T47D (cell line): Measurements from ENCODE around the gene MIS18BP1.
"Not testable (repeated sequence)": the region's sequence is repeated elsewhere in the genome, so short reads cannot be mapped to it uniquely, and the experiment has no call there.

Experiments used
- DNase-seq, 2 experiments: peaks; one replicate each; pipeline versions ENCODE4 v3.0.0 to v3.0.0-alpha.2; 2011 to 2012; ENCODE audit warnings: low read depth in 1 of 2, low spot score in 1 of 2
- JUND ChIP-seq: IDR thresholded peaks from 2 replicates; pipeline ENCODE4 v1.6.1; 2012; ENCODE audit warnings: low read depth
- in situ Hi-C: cut with HindIII; loops from 2 replicates; pipeline ENCODE4 v1.10.0; 2016; ENCODE audit warnings: low sequenced_read_pairs, low pct_unique_long_range_greater_than_20kb

The MIS18BP1 gene

DNA sequence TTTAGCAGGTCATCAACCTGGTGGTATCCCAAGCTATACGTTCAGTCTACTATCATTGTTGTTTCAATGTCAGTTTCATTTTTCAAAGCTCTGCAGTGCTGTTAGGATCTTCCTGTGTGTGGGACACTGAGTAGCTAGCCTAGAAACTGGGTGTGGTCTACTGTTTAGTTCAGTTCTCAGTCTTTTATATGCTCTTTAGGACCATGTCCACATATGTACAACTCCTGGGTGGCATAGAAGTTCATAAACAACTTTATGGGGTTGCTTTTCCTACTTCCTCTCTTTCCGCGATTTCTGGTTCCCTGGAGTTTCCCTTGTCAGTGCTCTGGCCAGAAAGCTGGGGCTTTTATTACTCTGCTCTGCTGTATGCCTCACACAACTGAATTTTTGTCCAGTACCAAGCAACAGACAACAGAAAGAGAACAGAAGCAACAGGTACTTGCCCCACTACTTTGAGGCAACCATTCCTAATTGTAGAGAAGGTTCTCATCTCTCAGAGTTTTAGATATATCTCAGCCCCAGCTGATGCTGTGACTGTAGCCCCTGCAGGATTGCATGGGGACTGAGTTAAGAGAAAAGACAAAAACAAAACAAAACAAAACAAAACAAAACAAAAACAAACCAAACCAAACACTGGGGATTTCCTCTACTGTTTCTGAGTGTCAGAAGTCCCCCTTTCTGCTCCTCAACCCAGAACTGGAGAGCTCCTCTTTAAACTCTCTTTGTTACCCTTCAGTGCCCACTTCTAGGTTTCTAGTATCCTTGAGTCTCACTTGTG, 30.3 kb downstream of the MIS18BP1 start:
- no peak for DNase-seq
- no peak for TF ChIP-seq JUND
- in situ Hi-C loops: no loop called here

- in situ Hi-C loops, DNase-seq: not testable (repeated sequence)
Observed at GRCh38 chr14:45214341-45214740, 38.7 kb downstream of the MIS18BP1 start.

DNA sequence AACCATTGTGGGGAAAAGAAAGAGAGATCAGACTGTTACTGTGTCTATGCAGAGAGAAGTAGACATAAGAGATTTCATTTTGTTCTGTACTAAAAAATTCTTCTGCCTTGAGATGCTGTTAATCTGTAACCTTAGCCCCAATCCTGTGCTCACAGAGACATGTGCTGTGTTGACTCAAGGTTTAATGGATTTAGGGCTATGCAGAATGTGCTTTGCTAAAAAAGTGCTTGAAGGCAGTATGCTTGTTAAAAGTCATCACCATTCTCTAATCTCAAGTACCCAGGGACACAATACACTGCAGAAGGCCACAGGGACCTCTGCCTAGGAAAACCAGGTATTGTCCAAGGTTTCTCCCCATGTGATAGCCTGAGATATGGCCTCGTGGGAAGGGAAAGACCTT, 39.3 kb downstream of the MIS18BP1 start:
- in situ Hi-C loops, DNase-seq: not testable (repeated sequence)

- in situ Hi-C loops: no loop called here
- TF ChIP-seq JUND: no peak
- peak in 1 of 2 experiments; percentile 35 for DNase-seq
Observed at GRCh38 chr14:45212231-45212630, 40.8 kb downstream of the MIS18BP1 start.

GRCh38 chr14:45211295-45211694, 41.7 kb downstream of the MIS18BP1 start:
- in situ Hi-C loops: no loop called here
- TF ChIP-seq JUND: no peak
- no peak for DNase-seq

GRCh38 chr14:45210159-45210558, 42.8 kb downstream of the MIS18BP1 start:
- DNase-seq: no peak
- in situ Hi-C loops: no loop called here
- TF ChIP-seq JUND: no peak

DNA sequence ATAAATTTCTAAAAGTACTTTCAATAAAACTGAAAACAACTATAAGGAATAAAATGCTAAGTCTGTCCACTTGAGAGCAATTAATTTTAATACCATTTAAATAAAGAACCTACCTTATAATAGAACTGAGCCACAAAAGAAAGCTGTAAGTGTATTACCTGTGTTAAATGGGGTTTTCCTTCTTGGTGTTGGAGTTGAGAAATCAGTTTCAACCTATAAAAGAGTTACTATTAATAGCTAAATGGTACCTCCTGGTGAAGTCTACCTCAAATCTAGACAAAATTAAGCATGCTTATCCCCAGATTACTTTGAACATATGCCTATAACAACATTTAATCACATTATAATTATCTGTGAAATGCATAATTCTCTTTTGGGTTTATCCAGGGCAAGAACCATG, 48.8 kb downstream of the MIS18BP1 start:
- no peak for TF ChIP-seq JUND

DNA sequence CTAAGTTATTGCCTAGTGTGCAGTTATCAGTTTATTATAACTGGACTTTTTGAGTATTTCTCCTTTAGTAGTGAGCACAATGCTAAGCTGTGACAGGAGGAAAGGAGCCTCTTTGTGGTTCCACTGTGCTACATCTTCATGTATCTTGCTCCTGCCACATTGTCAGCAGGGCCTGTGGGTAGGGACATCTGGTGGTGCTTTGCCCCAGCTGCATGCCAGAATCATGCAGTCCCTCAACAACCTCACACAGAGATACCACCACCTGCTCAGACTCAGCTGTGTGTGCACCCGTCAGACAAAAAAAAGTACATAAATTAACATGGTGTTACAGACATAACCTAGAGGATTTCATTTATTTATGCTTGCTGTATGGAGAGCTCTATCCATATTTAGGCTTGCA, 51.1 kb downstream of the MIS18BP1 start:
- in situ Hi-C loops: no loop called here
- DNase-seq: peak in 1 of 2 experiments; percentile 55
- TF ChIP-seq JUND: no peak

More for the DNA sequence above, 48.8 kb downstream of the MIS18BP1 start:
- in situ Hi-C loops: no loop called here
- no peak for DNase-seq

DNA sequence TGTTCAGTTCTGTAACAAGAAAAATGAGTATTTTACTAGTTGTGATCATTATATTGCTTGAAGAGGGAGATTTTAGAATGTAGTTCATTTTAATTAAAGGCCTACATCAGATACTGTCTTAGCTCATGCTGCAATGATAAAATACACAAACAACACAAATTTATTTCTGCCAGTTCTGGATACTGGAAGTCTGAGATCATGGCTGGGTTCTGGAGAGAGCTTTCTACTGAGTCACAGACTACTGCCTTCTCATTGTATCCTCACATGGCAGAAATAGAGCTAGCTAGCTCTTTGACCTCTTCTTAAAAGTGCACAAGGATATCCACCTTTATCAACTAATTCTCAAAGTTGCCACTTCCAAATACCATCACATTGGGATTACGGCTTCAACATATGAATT, 53.8 kb downstream of the MIS18BP1 start:
- DNase-seq: no peak
- in situ Hi-C loops: no loop called here
- TF ChIP-seq JUND: no peak

DNA sequence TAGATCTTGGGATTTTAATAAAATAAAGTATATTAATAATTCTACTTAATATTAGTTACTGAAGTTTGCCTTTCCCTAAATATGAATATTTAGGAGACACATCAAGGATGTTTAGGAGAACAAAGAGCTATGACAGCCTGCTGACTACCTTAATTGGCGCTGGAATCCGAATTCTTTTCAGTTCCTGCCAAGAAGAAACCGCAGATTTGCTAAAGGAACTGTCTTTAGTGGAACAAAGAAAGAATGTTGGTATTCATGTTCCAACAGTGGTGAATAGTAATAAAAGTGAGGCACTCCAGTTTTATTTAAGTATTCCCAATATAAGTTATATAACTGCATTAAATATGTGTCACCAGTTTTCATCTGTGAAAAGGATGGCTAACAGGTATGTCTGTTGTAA, 54.5 kb downstream of the MIS18BP1 start:
- no peak for DNase-seq
- in situ Hi-C loops: no loop called here
- TF ChIP-seq JUND: no peak

DNA sequence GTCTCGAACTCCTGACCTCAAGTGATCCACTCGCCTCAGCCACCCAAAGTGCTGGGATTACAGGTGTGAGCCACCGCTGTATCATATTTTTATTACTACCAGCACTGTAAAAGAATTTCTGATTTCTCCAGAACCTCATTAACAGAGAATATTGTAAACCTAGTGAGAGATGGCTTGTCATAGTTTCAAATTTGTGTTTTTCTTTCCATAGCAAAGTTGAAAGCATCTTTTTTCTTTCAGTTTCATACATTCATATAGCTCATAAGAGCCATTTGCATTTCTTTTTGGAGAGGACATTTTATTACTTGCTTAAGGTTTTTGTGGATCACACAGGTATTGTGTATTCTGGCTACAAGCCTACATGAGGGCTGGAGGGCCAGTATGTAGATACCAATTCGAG, 58.0 kb downstream of the MIS18BP1 start:
- in situ Hi-C loops: no loop called here

GRCh38 chr14:45185100-45185814, 67.7 kb downstream of the MIS18BP1 start:
- in situ Hi-C loops: no loop called here
- TF ChIP-seq JUND: no peak
- no peak for DNase-seq

More for the DNA sequence above, 58.0 kb downstream of the MIS18BP1 start:
- TF ChIP-seq JUND: no peak
- no peak for DNase-seq

GRCh38 chr14:45181806-45182205, 71.2 kb downstream of the MIS18BP1 start:
- no peak for TF ChIP-seq JUND
- in situ Hi-C loops: no loop called here
- DNase-seq: no peak
